ENCODE data around the gene SNRNP40.

Gene SNRNP40

DNA sequence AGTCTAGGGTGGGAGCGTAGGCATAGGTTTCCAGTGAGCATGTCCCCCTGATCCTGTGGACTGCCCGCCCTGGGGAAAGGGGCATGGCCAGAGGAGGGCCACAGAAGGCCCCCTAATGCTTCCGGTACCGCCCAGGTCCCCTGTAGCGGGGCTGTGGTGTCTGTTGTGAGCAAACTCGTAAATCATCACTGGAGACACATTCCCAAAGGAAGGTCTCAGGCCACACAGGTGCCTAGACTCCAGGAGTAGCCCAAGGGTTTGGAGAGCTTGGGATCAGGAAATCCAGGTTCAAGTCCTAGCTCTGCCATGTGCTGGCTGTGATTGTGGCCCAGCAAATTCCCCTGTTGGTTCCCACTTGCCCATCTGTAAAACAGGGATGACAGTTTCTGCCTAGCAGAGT is 77.1 kb downstream of the SNRNP40 start:
- TF ChIP-seq POLR2AphosphoS5 (IDR thresholded peaks at IDR 0.05; ENCODE audit: low read depth, low read length) (no peak), TAF1 (IDR thresholded peaks at IDR 0.05; ENCODE audit: borderline replicate concordance, insufficient read depth, low read length) (no peak), SIN3A (IDR thresholded peaks at IDR 0.05; ENCODE audit: borderline replicate concordance, insufficient read depth, low read length) (no peak), FOXP2 (optimal IDR thresholded peaks at IDR 0.05; ENCODE audit: borderline replicate concordance, extremely low read depth, extremely low read length, insufficient read depth) (no peak)
- TF ChIP-seq, protein P1, sequence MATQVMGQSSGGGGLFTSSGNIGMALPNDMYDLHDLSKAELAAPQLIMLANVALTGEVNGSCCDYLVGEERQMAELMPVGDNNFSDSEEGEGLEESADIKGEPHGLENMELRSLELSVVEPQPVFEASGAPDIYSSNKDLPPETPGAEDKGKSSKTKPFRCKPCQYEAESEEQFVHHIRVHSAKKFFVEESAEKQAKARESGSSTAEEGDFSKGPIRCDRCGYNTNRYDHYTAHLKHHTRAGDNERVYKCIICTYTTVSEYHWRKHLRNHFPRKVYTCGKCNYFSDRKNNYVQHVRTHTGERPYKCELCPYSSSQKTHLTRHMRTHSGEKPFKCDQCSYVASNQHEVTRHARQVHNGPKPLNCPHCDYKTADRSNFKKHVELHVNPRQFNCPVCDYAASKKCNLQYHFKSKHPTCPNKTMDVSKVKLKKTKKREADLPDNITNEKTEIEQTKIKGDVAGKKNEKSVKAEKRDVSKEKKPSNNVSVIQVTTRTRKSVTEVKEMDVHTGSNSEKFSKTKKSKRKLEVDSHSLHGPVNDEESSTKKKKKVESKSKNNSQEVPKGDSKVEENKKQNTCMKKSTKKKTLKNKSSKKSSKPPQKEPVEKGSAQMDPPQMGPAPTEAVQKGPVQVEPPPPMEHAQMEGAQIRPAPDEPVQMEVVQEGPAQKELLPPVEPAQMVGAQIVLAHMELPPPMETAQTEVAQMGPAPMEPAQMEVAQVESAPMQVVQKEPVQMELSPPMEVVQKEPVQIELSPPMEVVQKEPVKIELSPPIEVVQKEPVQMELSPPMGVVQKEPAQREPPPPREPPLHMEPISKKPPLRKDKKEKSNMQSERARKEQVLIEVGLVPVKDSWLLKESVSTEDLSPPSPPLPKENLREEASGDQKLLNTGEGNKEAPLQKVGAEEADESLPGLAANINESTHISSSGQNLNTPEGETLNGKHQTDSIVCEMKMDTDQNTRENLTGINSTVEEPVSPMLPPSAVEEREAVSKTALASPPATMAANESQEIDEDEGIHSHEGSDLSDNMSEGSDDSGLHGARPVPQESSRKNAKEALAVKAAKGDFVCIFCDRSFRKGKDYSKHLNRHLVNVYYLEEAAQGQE (IDR thresholded peaks at IDR 0.05; ENCODE audit: insufficient read depth in 1 of 2, low read depth in 2 of 2, low read length in 2 of 2), result no peak

DNA sequence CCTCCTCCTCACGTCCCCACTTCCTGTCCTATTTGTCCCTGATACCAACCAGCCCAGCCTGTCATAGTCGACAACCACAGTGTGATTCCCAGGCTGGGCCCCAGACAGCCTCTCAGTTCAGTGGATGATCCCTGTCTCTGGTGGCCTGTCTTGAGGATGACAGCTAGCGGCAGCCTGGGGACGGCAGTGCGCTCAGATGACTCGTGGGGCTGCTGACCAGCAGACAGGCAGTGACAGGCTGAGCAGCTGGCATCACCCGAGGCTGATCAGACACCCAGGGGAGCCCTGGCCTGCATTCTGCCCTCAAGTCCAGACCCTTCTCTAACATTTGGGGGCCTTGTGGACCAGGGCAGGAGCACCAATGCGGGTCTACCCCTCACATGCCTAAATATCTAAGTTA is 77.9 kb downstream of the SNRNP40 start:
- TF ChIP-seq POLR2AphosphoS5 (IDR thresholded peaks at IDR 0.05; ENCODE audit: low read depth, low read length), result no peak
- no peak for TF ChIP-seq SIN3A (IDR thresholded peaks at IDR 0.05; ENCODE audit: borderline replicate concordance, insufficient read depth, low read length)
- TF ChIP-seq, protein P1 (IDR thresholded peaks at IDR 0.05; ENCODE audit: insufficient read depth in 1 of 2, low read depth in 2 of 2, low read length in 2 of 2), result no peak

- TF ChIP-seq TAF1 (IDR thresholded peaks at IDR 0.05; ENCODE audit: borderline replicate concordance, insufficient read depth, low read length) (no peak), POLR2AphosphoS5 (IDR thresholded peaks at IDR 0.05; ENCODE audit: low read depth, low read length) (no peak), SIN3A (IDR thresholded peaks at IDR 0.05; ENCODE audit: borderline replicate concordance, insufficient read depth, low read length) (no peak), FOXP2 (optimal IDR thresholded peaks at IDR 0.05; ENCODE audit: borderline replicate concordance, extremely low read depth, extremely low read length, insufficient read depth) (no peak)
- TF ChIP-seq, protein P1 (IDR thresholded peaks at IDR 0.05; ENCODE audit: insufficient read depth in 1 of 2, low read depth in 2 of 2, low read length in 2 of 2), result no peak
Measured at GRCh38 chr1:31216016-31216415, 80.6 kb downstream of the SNRNP40 start.

DNA sequence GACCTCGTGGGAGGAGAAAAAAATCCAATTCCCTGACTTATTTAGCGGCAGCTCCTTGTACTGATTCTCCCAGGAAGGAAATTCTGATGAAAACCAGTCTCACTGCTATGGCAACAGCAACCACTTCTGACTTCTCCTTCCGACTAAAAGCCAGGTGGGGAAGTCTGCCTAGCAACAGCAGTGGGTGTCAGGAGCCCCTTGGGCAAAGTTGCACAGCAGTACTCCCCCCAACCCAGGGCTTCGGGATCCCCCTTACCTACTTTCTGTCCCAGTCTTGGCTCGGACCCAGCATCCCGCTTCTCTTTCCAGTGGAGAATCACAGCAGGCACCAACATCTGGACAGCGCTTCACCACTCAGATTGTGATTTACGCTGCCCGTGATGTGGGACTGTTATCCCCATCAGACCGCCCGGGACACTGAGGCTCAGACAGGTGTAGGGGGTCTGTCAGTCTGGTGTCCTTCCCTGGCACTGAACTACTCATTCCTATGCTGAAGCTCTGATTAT is 81.5 kb downstream of the SNRNP40 start:
- TF ChIP-seq TAF1 (IDR thresholded peaks at IDR 0.05; ENCODE audit: borderline replicate concordance, insufficient read depth, low read length) (no peak), SIN3A (IDR thresholded peaks at IDR 0.05; ENCODE audit: borderline replicate concordance, insufficient read depth, low read length) (no peak), FOXP2 (optimal IDR thresholded peaks at IDR 0.05; ENCODE audit: borderline replicate concordance, extremely low read depth, extremely low read length, insufficient read depth) (no peak), POLR2AphosphoS5 (IDR thresholded peaks at IDR 0.05; ENCODE audit: low read depth, low read length) (no peak)
- TF ChIP-seq, protein P1 (IDR thresholded peaks at IDR 0.05; ENCODE audit: insufficient read depth in 1 of 2, low read depth in 2 of 2, low read length in 2 of 2), result no peak
